T-cell (primary cell): ENCODE results near the gene ACTA2. TPM values are rescaled to one million over a fixed set of nuclear protein-coding genes. Genes with fewer than 3 reads are reported as not detected.

Experiments used
- ATAC-seq, 4 experiments: fragments of 200-7000 bp in 3 of 4; fragments of 150-1000 bp in 1 of 4; cut with Tn5 transposase; replicated peaks in 1 of 4; 1 replicate in 3 of 4; 2 replicates in 1 of 4; pipeline ENCODE4 v1.10.0; 2021; ENCODE audit warnings: moderate library complexity in 3 of 4, mild to moderate bottlenecking in 2 of 4, moderate number of reproducible peaks in 1 of 4
- CTCF ChIA-PET, 2 donors: fragments of 300-600 bp; sonication (Branson Sonifier 250); formaldehyde crosslinking; loops; one replicate each; lab custom pipeline; 2022; ENCODE audit warnings: antibody characterized with exemption in 2 of 2; lab: Charles Lee
- POLR2A ChIA-PET, 2 donors: fragments of 300-600 bp; sonication (Branson Sonifier 250); formaldehyde crosslinking; loops; one replicate each; lab custom pipeline; 2022; ENCODE audit warnings: antibody characterized with exemption in 2 of 2; lab: Charles Lee
- DNase-seq, 35 experiments: peaks; one replicate each; pipeline versions ENCODE4 v3.0.0 to v3.0.0-alpha.2; 2013 to 2023
- H3K27ac ChIP-seq: one replicate; pipeline ENCODE4 v1.5.1; 2013; ENCODE audit warnings: low read length
- H3K27me3 ChIP-seq, 2 experiments: replicated peaks in 1 of 2; 1 replicate in 1 of 2; 2 replicates in 1 of 2; pipeline versions ENCODE4 v1.6.1 to v1.7.0; 2013; ENCODE audit warnings: low read length in 1 of 2, mixed read lengths in 1 of 2; ENCODE audit not compliant: control insufficient read depth in 2 of 2, insufficient read depth in 2 of 2; ENCODE audit errors: extremely low read depth in 1 of 2
- H3K36me3 ChIP-seq, 2 donors: 1 replicate in 1 of 2; 2 replicates in 1 of 2; pipeline versions ENCODE4 v1.6.1 to v1.7.0; 2013; ENCODE audit warnings: low read length in 1 of 2; ENCODE audit not compliant: control insufficient read depth in 2 of 2, insufficient read depth in 1 of 2; ENCODE audit errors: extremely low read depth in 1 of 2
- H3K4me1 ChIP-seq, 2 experiments: 1 replicate in 1 of 2; 2 replicates in 1 of 2; pipeline versions ENCODE4 v1.6.1 to v1.7.0; 2013; ENCODE audit warnings: low read length in 2 of 2, mixed read lengths in 1 of 2; ENCODE audit not compliant: insufficient read depth in 2 of 2, control insufficient read depth in 1 of 2; ENCODE audit errors: extremely low read depth in 1 of 2
- H3K4me3 ChIP-seq, 2 donors: 1 replicate in 1 of 2; 2 replicates in 1 of 2; pipeline versions ENCODE4 v1.5.1 to v1.7.0; 2013; ENCODE audit warnings: mild to moderate bottlenecking in 2 of 2, low read length in 1 of 2, moderate library complexity in 1 of 2; ENCODE audit not compliant: control insufficient read depth in 1 of 2; ENCODE audit errors: extremely low read depth in 1 of 2
- H3K9me3 ChIP-seq: 2 replicates; pipeline ENCODE4 v1.7.0; 2013
- H3K27ac Mint-ChIP-seq, 2 donors: one replicate each; pipeline ENCODE4 v1.8.0; 2020 to 2021; ENCODE audit warnings: mild to moderate bottlenecking in 2 of 2, mixed read lengths in 2 of 2
- H3K27me3 Mint-ChIP-seq, 2 donors: one replicate each; pipeline ENCODE4 v1.8.0; 2021 to 2022; ENCODE audit warnings: mixed read lengths in 2 of 2
- H3K36me3 Mint-ChIP-seq: one replicate; pipeline ENCODE4 v1.8.0; 2021; ENCODE audit warnings: mixed read lengths
- H3K4me1 Mint-ChIP-seq, 3 donors: one replicate each; pipeline ENCODE4 v1.8.0; 2020 to 2022; ENCODE audit warnings: mixed read lengths in 3 of 3, mild to moderate bottlenecking in 1 of 3
- H3K4me3 Mint-ChIP-seq, 3 donors: one replicate each; pipeline ENCODE4 v1.8.0; 2020 to 2022; ENCODE audit warnings: mild to moderate bottlenecking in 3 of 3, mixed read lengths in 3 of 3, moderate library complexity in 3 of 3
- H3K9me3 Mint-ChIP-seq, 3 donors: one replicate each; pipeline ENCODE4 v1.8.0; 2020 to 2022; ENCODE audit warnings: mixed read lengths in 3 of 3
- WGBS: methylation state at CpG from one replicate; pipeline ENCODE4 v1.1.5; 2013; ENCODE audit warnings: missing lambda C conversion rate; ENCODE audit not compliant: insufficient coverage; 5-methylcytosine and 5-hydroxymethylcytosine counted together
- total RNA-seq, 35 experiments: library from RNA in 6 of 35; stranded (reverse) in 6 of 35; fragments of 120-200 nt in 1 of 35; gene quantifications; one replicate each; pipeline versions ENCODE4 v1.2.1 to v1.2.4 and lab custom pipeline; 2013 to 2026

Gene ACTA2
- total RNA-seq, 5 donors from 2014 or later (not counting 1 experiment from before 2014, with no cell fraction given), result 4.0 to 7.8 (median 5.3) TPM

DNA sequence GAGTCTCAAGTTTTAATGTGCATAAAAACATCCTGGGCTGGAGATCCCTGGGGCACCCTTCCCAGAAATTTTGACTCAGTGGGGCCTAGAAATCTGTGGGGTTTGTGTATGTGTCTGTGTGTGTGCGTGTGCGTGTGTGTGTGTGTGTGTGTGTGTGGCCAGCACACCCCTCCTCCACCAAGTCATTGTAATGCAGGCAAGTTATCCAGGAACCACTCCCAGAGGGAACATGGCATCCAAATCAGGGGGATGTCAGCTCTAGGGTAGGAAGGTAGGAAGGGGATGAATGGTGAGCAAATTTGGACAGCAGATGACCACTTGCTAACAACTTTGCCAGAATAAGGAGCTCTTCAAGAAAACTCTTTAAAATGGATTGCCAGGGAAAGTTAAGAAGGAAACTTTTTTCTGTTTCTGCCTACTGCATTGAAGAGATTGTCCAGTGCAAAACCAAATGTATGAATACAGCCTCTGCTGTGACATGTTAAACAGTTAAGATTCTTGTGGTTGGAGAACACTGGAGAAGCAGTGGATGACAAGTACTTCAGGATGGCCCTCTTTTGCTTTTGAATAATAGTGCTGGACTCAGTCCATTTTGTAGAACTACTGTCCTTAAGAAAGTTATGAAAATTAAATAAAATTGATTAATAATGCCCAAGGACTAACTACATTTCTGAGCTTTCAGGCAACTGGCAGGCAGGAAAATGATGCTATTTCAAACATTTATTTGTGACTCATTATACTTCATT lies 60.2 kb downstream of the ACTA2 start:
- no CpG with 5 or more reads among the region's 2 CpGs for WGBS
- Histone ChIP-seq H3K36me3 (no peaks in the 10 kb centered on the region), H3K9me3 (no peaks in the 10 kb centered on the region), H3K4me1 (peaks cover 12 to 19% of the 10 kb centered on the region in 2 experiments), H3K27ac (no peak overlapping the region), H3K4me3 (no peak overlapping the region), H3K27me3 (no peaks in the 10 kb centered on the region)
- ATAC-seq (no peak), DNase-seq (no peak)
- CTCF ChIA-PET, result interaction anchor here in 1 of 2 donors (1.4 kb wide), 1 partner anchor 56 kb away, joined by 4 read pairs; no protein-coding TSS in a partner anchor
- H3K4me3 Mint-ChIP-seq, result no peak overlapping the region
- no peaks in the 10 kb centered on the region for H3K27me3 Mint-ChIP-seq
- POLR2A ChIA-PET, result interaction anchor here (0.5 to 1.1 kb wide), 2 partner anchors 8 to 88 kb away, joined by 3 read pairs; no protein-coding TSS in a partner anchor
- no peaks in the 10 kb centered on the region for H3K9me3 Mint-ChIP-seq
- peaks cover 69 to 81% (median 76%) of the 10 kb centered on the region in 3 donors for H3K4me1 Mint-ChIP-seq
- peaks cover 3% of the 10 kb centered on the region for H3K36me3 Mint-ChIP-seq
- no peak overlapping the region for H3K27ac Mint-ChIP-seq

GRCh38 chr10:88890681-88891381 lies 61.7 kb downstream of the ACTA2 start:
- peaks cover 18 to 19% of the 10 kb centered on the region in 2 experiments for H3K4me1 ChIP-seq
- no peaks in the 10 kb centered on the region for H3K9me3 ChIP-seq

DNA sequence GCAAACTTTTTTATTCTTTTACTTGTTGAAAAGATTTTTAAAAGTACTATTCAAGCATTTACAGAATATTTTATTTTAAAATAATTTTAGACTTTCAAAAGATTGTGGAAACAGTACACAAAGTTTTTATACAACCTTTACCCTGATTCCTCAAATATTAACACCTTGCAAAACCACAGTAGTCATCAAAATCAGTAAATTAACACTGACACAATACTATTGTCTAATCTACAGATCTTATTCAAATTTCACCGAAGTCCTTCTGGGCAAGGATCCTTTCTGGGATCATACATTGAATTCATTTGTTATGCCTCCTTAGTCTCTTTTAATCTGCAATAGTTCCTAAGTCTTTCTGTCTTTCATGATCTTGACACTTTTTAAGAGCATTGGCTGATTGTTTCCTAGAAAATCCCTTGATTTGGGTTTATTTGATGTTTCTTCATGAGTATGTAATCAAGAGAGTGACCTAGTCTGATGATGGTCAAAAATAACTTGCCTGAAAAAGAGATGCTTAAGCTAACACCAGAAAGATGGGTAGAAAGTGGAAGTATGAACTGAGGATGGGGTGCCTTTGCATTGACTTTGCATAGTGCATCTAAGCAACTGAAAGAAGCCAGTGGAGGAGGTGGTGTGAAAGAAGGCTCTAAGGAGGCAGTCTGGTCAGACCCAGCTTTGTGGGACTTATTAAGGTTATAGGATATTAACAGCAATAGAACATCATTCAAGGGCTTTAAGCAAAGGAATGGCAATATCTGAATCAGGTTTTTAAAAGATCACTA lies 62.8 kb downstream of the ACTA2 start:
- peaks cover 18 to 22% of the 10 kb centered on the region in 2 experiments for H3K4me1 ChIP-seq
- H3K27ac ChIP-seq, result no peak overlapping the region
- ChIA-PET POLR2A (no interaction called here), CTCF (interaction anchor here in 1 of 2 donors (1.5 kb wide), 1 partner anchor 54 kb away, joined by 5 read pairs; no protein-coding TSS in a partner anchor)
- H3K27ac Mint-ChIP-seq, result no peak overlapping the region
- H3K9me3 Mint-ChIP-seq, result no peaks in the 10 kb centered on the region
- ATAC-seq, result no peak
- WGBS, result 86% methylated on average over 1 of the region's 1 CpG
- H3K4me3 Mint-ChIP-seq, result peak overlapping the region in 1 of 3 donors; percentile 21
- no peaks in the 10 kb centered on the region for H3K36me3 Mint-ChIP-seq
- H3K27me3 Mint-ChIP-seq, result no peaks in the 10 kb centered on the region
- no peaks in the 10 kb centered on the region for H3K9me3 ChIP-seq
- no peak overlapping the region for H3K4me3 ChIP-seq
- no peaks in the 10 kb centered on the region for H3K36me3 ChIP-seq
- H3K4me1 Mint-ChIP-seq, result peaks cover 72 to 83% (median 75%) of the 10 kb centered on the region in 3 donors
- no peaks in the 10 kb centered on the region for H3K27me3 ChIP-seq
- DNase-seq, result no peak

More at GRCh38 chr10:88890681-88891381, 61.7 kb downstream of the ACTA2 start:
- H3K27me3 Mint-ChIP-seq, result no peaks in the 10 kb centered on the region
- Histone ChIP-seq H3K27me3 (no peaks in the 10 kb centered on the region), H3K36me3 (no peaks in the 10 kb centered on the region), H3K4me3 (no peak overlapping the region), H3K27ac (no peak overlapping the region)
- no peak for DNase-seq
- no peak overlapping the region for H3K4me3 Mint-ChIP-seq
- no peaks in the 10 kb centered on the region for H3K9me3 Mint-ChIP-seq
- no peak overlapping the region for H3K27ac Mint-ChIP-seq
- H3K4me1 Mint-ChIP-seq, result peaks cover 61 to 81% (median 72%) of the 10 kb centered on the region in 3 donors
- WGBS, result no CpG with 5 or more reads among the region's 4 CpGs
- POLR2A ChIA-PET, result no interaction called here
- CTCF ChIA-PET, result no interaction called here
- no peaks in the 10 kb centered on the region for H3K36me3 Mint-ChIP-seq
- no peak for ATAC-seq

DNA sequence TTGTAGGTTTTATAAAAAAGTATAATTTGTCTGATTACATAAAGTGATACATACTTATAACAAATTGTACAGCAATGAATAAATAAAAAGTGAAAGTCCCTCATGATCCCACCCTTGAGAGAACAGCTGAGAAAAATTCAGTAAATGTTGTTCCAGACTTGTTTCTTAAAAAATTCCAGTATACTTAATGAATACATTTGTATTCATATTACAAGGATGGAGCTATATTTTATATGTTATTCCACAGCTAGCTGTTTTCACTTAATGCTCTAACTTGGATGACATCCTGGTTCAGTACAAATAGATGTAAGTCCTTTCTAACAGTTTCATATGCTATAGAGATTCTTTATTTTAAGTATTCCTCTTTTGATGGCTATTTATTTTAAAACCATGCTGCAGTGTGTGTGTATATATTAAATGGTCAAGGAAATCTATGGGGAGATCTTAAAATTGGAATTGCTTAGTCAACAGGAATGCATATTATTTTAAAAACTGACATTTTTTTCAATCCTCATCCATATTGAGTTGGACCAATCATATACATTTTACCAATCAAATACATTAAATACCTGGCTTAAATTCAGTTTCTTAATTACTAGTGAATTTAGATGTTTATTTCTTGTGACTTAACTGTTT lies 63.6 kb downstream of the ACTA2 start:
- Mint-ChIP-seq H3K9me3 (no peaks in the 10 kb centered on the region), H3K4me1 (peaks cover 77 to 85% (median 78%) of the 10 kb centered on the region in 3 donors), H3K36me3 (no peaks in the 10 kb centered on the region), H3K27me3 (no peaks in the 10 kb centered on the region), H3K4me3 (no peak overlapping the region), H3K27ac (no peak overlapping the region)
- CTCF ChIA-PET, result interaction anchor here (0.6 to 1.5 kb wide), 4 partner anchors 12 to 281 kb away, joined by 3 to 8 read pairs (median 4); no protein-coding TSS in a partner anchor
- Histone ChIP-seq H3K27me3 (no peaks in the 10 kb centered on the region), H3K27ac (no peak overlapping the region), H3K4me3 (no peak overlapping the region), H3K4me1 (peaks cover 18 to 24% of the 10 kb centered on the region in 2 experiments), H3K36me3 (no peaks in the 10 kb centered on the region), H3K9me3 (no peaks in the 10 kb centered on the region)
- no peak for DNase-seq
- POLR2A ChIA-PET, result no interaction called here
- ATAC-seq, result no peak

DNA sequence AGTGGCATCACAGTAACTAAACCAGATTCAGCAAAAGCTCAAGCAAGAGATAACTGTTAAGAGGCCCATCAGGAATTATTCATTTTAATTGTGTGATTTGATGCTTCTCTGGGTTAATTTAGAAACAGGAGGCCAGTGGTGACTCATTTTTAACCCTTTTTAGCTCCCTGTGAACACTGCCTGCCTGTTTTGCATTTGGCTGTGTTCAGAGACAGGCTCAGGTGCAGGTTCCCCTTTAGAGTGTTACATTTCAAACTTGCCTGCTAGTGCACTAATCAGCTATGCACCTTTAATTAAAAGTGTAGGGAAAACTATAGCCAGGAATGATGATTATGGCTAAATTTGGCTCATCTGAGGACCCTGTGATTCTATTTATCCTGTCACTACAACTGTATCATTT lies 66.0 kb downstream of the ACTA2 start:
- Mint-ChIP-seq H3K36me3 (peaks cover 6% of the 10 kb centered on the region), H3K4me1 (peaks cover 83 to 95% (median 87%) of the 10 kb centered on the region in 3 donors), H3K9me3 (no peaks in the 10 kb centered on the region), H3K27me3 (no peaks in the 10 kb centered on the region), H3K27ac (no peak overlapping the region), H3K4me3 (no peak overlapping the region)
- ChIA-PET POLR2A (interaction anchor here in 1 of 2 donors (0.6 kb wide), 1 partner anchor 49 kb away, joined by 4 read pairs; no protein-coding TSS in a partner anchor), CTCF (interaction anchor here (0.7 to 2.0 kb wide), 5 partner anchors 13 to 329 kb away, joined by 3 to 4 read pairs (median 3); no protein-coding TSS in a partner anchor)
- no peak for ATAC-seq
- no peaks in the 10 kb centered on the region for H3K36me3 ChIP-seq
- peaks cover 15 to 40% of the 10 kb centered on the region in 2 experiments for H3K4me1 ChIP-seq
- no peak for DNase-seq
- no peak overlapping the region for H3K4me3 ChIP-seq
- H3K27me3 ChIP-seq, result no peaks in the 10 kb centered on the region
- no peak overlapping the region for H3K27ac ChIP-seq
- H3K9me3 ChIP-seq, result no peaks in the 10 kb centered on the region
